ENCODE measurements around the gene RNASEH2A. TPM values are rescaled to one million over a fixed set of nuclear protein-coding genes. Genes with fewer than 3 reads are reported as not detected.

RNASEH2A gene
- total and polyA plus RNA-seq, 12 donors: 1.8 to 11.5 (median 5.0) TPM

Small RNA genes within 50 kb of the gene (microRNA-seq; reads per million reads assigned to microRNA genes)
- gene MIR5684: 0 reads per million in 3 donors
- gene MIR6794: 0 reads per million in 3 donors

Small RNA genes within 50 kb of the gene (small RNA-seq; reads per million reads assigned to genes)
- 0 reads per million in 2 donors for gene MIR5684
- 0 reads per million in 2 donors for gene MIR6794

Other genes with a start within 250 kb of the RNASEH2A start
- 10 to 100 TPM in 2 of 9 donors, 1 to 10 TPM in 7; 5.3 to 10.9 (median 6.8) TPM for gene ZNF490, start 195.8 kb upstream of the RNASEH2A start, total RNA-seq
- gene ZNF490, start 195.8 kb upstream of the RNASEH2A start, polyA plus RNA-seq: 1 to 10 TPM in 1 of 3 donors, under 1 TPM in 2; 0.34 to 2.6 (median 0.97) TPM
- gene ZNF791, start 195.7 kb upstream of the RNASEH2A start, total RNA-seq: 10 to 100 TPM in 7 of 9 donors, 1 to 10 TPM in 2; 6.9 to 33.4 (median 17.7) TPM
- gene ZNF791, start 195.7 kb upstream of the RNASEH2A start, polyA plus RNA-seq: 10 to 100 TPM in 1 of 3 donors, 1 to 10 TPM in 2; 6.0 to 21.9 (median 7.3) TPM
- gene MAN2B1, start 139.8 kb upstream of the RNASEH2A start, total RNA-seq: 100 to 1,000 TPM in 6 of 9 donors, 10 to 100 TPM in 3; 25.0 to 131 (median 111) TPM
- 100 to 1,000 TPM in 2 of 3 donors, 10 to 100 TPM in 1; 19.5 to 194 (median 152) TPM for gene MAN2B1, start 139.8 kb upstream of the RNASEH2A start, polyA plus RNA-seq
- gene WDR83, start 139.8 kb upstream of the RNASEH2A start, total RNA-seq: 10 to 100 TPM; 10.6 to 20.5 (median 13.9) TPM
- gene WDR83, start 139.8 kb upstream of the RNASEH2A start, polyA plus RNA-seq: 10 to 100 TPM in 2 of 3 donors, 1 to 10 TPM in 1; 3.9 to 68.5 (median 56.1) TPM
- 100 to 1,000 TPM in 5 of 9 donors, 10 to 100 TPM in 4; 80.4 to 197 (median 121) TPM for gene DHPS, start 124.7 kb upstream of the RNASEH2A start, total RNA-seq
- 100 to 1,000 TPM in 2 of 3 donors, 10 to 100 TPM in 1; 64.5 to 166 (median 137) TPM for gene DHPS, start 124.7 kb upstream of the RNASEH2A start, polyA plus RNA-seq
- gene GNG14, start 118.6 kb upstream of the RNASEH2A start, total RNA-seq: not detected
- gene GNG14, start 118.6 kb upstream of the RNASEH2A start, polyA plus RNA-seq: not detected
- 10 to 100 TPM in 5 of 9 donors, 1 to 10 TPM in 4; 6.9 to 14.7 (median 11.1) TPM for gene FBXW9, start 110.0 kb upstream of the RNASEH2A start, total RNA-seq
- 1 to 10 TPM; 2.1 to 6.8 (median 6.4) TPM for gene FBXW9, start 110.0 kb upstream of the RNASEH2A start, polyA plus RNA-seq
- gene TNPO2, start 82.7 kb upstream of the RNASEH2A start, total RNA-seq: 100 to 1,000 TPM in 2 of 9 donors, 10 to 100 TPM in 7; 24.5 to 104 (median 78.0) TPM
- 10 to 100 TPM; 43.4 to 99.2 (median 58.4) TPM for gene TNPO2, start 82.7 kb upstream of the RNASEH2A start, polyA plus RNA-seq
- gene TRIR, start 71.9 kb upstream of the RNASEH2A start, total RNA-seq: 100 to 1,000 TPM; 125 to 423 (median 195) TPM
- gene TRIR, start 71.9 kb upstream of the RNASEH2A start, polyA plus RNA-seq: 100 to 1,000 TPM; 162 to 405 (median 338) TPM
- gene GET3, start 69.1 kb upstream of the RNASEH2A start, total RNA-seq: 10 to 100 TPM; 75.3 to 97.7 (median 82.5) TPM
- 10 to 100 TPM; 50.3 to 74.1 (median 56.7) TPM for gene GET3, start 69.1 kb upstream of the RNASEH2A start, polyA plus RNA-seq
- not detected for gene BEST2, start 54.8 kb upstream of the RNASEH2A start, total RNA-seq
- not detected for gene BEST2, start 54.8 kb upstream of the RNASEH2A start, polyA plus RNA-seq
- gene HOOK2, start 31.0 kb upstream of the RNASEH2A start, total RNA-seq: 10 to 100 TPM; 10.2 to 38.3 (median 25.5) TPM
- gene HOOK2, start 31.0 kb upstream of the RNASEH2A start, polyA plus RNA-seq: 10 to 100 TPM in 2 of 3 donors, 1 to 10 TPM in 1; 6.3 to 99.7 (median 69.3) TPM
- 100 to 1,000 TPM in 8 of 9 donors, 10 to 100 TPM in 1; 46.9 to 594 (median 351) TPM for gene JUNB, start 15.1 kb upstream of the RNASEH2A start, total RNA-seq
- gene JUNB, start 15.1 kb upstream of the RNASEH2A start, polyA plus RNA-seq: 100 to 1,000 TPM in 2 of 3 donors, 1 to 10 TPM in 1; 4.2 to 291 (median 104) TPM
- gene PRDX2, start 4.8 kb upstream of the RNASEH2A start, total RNA-seq: 1,000 to 10,000 TPM in 3 of 9 donors, 100 to 1,000 TPM in 6; 597 to 1,660 (median 849) TPM
- 100 to 1,000 TPM; 146 to 957 (median 364) TPM for gene PRDX2, start 4.8 kb upstream of the RNASEH2A start, polyA plus RNA-seq
- gene THSD8, start 4.5 kb upstream of the RNASEH2A start, total RNA-seq: 1 to 10 TPM in 5 of 9 donors, not detected in 4; 1.8 to 8.6 (median 4.7) TPM
- gene THSD8, start 4.5 kb upstream of the RNASEH2A start, polyA plus RNA-seq: 1 to 10 TPM; 3.5 to 5.6 (median 4.4) TPM
- 1 to 10 TPM in 3 of 9 donors, under 1 TPM in 1, not detected in 5; 0.23 to 5.2 (median 2.9) TPM for gene RTBDN, start 28.0 kb downstream of the RNASEH2A start, total RNA-seq
- 10 to 100 TPM in 1 of 3 donors, 1 to 10 TPM in 2; 2.0 to 16.4 (median 4.5) TPM for gene RTBDN, start 28.0 kb downstream of the RNASEH2A start, polyA plus RNA-seq
- gene MAST1, start 31.9 kb downstream of the RNASEH2A start, total RNA-seq: 1 to 10 TPM in 8 of 9 donors, under 1 TPM in 1; 0.72 to 6.9 (median 3.0) TPM
- gene MAST1, start 31.9 kb downstream of the RNASEH2A start, polyA plus RNA-seq: 10 to 100 TPM in 1 of 3 donors, 1 to 10 TPM in 2; 1.3 to 29.6 (median 4.7) TPM
- gene DNASE2, start 74.9 kb downstream of the RNASEH2A start, total RNA-seq: 10 to 100 TPM in 8 of 9 donors, 1 to 10 TPM in 1; 3.3 to 83.4 (median 53.8) TPM
- gene DNASE2, start 74.9 kb downstream of the RNASEH2A start, polyA plus RNA-seq: 10 to 100 TPM; 13.6 to 22.2 (median 17.9) TPM
- under 1 TPM in 2 of 9 donors, not detected in 7; 0.23 to 0.83 TPM for gene KLF1, start 80.6 kb downstream of the RNASEH2A start, total RNA-seq
- gene KLF1, start 80.6 kb downstream of the RNASEH2A start, polyA plus RNA-seq: under 1 TPM in 1 of 3 donors, not detected in 2; 0.24 TPM
- 10 to 100 TPM; 23.7 to 78.4 (median 35.3) TPM for gene GCDH, start 84.6 kb downstream of the RNASEH2A start, total RNA-seq
- 10 to 100 TPM; 16.2 to 26.9 (median 22.5) TPM for gene GCDH, start 84.6 kb downstream of the RNASEH2A start, polyA plus RNA-seq
- gene SYCE2, start 112.7 kb downstream of the RNASEH2A start, total RNA-seq: under 1 TPM in 2 of 9 donors, not detected in 7; 0.78 to 0.91 TPM
- under 1 TPM; 0.16 to 0.24 (median 0.20) TPM for gene SYCE2, start 112.7 kb downstream of the RNASEH2A start, polyA plus RNA-seq
- gene FARSA, start 127.1 kb downstream of the RNASEH2A start, total RNA-seq: 100 to 1,000 TPM in 1 of 9 donors, 10 to 100 TPM in 8; 40.6 to 102 (median 55.0) TPM
- gene FARSA, start 127.1 kb downstream of the RNASEH2A start, polyA plus RNA-seq: 10 to 100 TPM; 33.5 to 62.1 (median 36.0) TPM
- 1,000 to 10,000 TPM in 2 of 9 donors, 100 to 1,000 TPM in 7; 271 to 1,489 (median 656) TPM for gene CALR, start 132.0 kb downstream of the RNASEH2A start, total RNA-seq
- 1,000 to 10,000 TPM in 1 of 3 donors, 100 to 1,000 TPM in 2; 224 to 1,230 (median 336) TPM for gene CALR, start 132.0 kb downstream of the RNASEH2A start, polyA plus RNA-seq
- gene RAD23A, start 139.3 kb downstream of the RNASEH2A start, total RNA-seq: 100 to 1,000 TPM in 6 of 9 donors, 10 to 100 TPM in 3; 66.5 to 146 (median 111) TPM
- gene RAD23A, start 139.3 kb downstream of the RNASEH2A start, polyA plus RNA-seq: 100 to 1,000 TPM; 112 to 240 (median 206) TPM
- gene GADD45GIP1, start 150.6 kb downstream of the RNASEH2A start, total RNA-seq: 100 to 1,000 TPM in 1 of 9 donors, 10 to 100 TPM in 8; 26.1 to 101 (median 48.5) TPM
- 100 to 1,000 TPM in 2 of 3 donors, 10 to 100 TPM in 1; 16.5 to 213 (median 183) TPM for gene GADD45GIP1, start 150.6 kb downstream of the RNASEH2A start, polyA plus RNA-seq
- 1 to 10 TPM in 5 of 9 donors, under 1 TPM in 4; 0.35 to 2.3 (median 1.1) TPM for gene DAND5, start 163.0 kb downstream of the RNASEH2A start, total RNA-seq
- under 1 TPM; 0.27 to 0.34 (median 0.32) TPM for gene DAND5, start 163.0 kb downstream of the RNASEH2A start, polyA plus RNA-seq
- gene NFIX, start 188.9 kb downstream of the RNASEH2A start, total RNA-seq: 10 to 100 TPM in 8 of 9 donors, 1 to 10 TPM in 1; 1.3 to 72.8 (median 32.2) TPM
- 10 to 100 TPM in 1 of 3 donors, 1 to 10 TPM in 2; 4.9 to 18.0 (median 9.4) TPM for gene NFIX, start 188.9 kb downstream of the RNASEH2A start, polyA plus RNA-seq

Measured in adrenal gland (tissue), 12 donors.